ENCODE measurements around the gene ZNF878. TPM values are rescaled to one million over a fixed set of nuclear protein-coding genes. Genes with fewer than 3 reads are reported as not detected.

ZNF878 gene
- total and polyA plus RNA-seq, 2 of the 13 experiments (the other 11 are each of a cell fraction or from before 2014, with no cell fraction given): 0.46 to 5.2 TPM

DNA sequence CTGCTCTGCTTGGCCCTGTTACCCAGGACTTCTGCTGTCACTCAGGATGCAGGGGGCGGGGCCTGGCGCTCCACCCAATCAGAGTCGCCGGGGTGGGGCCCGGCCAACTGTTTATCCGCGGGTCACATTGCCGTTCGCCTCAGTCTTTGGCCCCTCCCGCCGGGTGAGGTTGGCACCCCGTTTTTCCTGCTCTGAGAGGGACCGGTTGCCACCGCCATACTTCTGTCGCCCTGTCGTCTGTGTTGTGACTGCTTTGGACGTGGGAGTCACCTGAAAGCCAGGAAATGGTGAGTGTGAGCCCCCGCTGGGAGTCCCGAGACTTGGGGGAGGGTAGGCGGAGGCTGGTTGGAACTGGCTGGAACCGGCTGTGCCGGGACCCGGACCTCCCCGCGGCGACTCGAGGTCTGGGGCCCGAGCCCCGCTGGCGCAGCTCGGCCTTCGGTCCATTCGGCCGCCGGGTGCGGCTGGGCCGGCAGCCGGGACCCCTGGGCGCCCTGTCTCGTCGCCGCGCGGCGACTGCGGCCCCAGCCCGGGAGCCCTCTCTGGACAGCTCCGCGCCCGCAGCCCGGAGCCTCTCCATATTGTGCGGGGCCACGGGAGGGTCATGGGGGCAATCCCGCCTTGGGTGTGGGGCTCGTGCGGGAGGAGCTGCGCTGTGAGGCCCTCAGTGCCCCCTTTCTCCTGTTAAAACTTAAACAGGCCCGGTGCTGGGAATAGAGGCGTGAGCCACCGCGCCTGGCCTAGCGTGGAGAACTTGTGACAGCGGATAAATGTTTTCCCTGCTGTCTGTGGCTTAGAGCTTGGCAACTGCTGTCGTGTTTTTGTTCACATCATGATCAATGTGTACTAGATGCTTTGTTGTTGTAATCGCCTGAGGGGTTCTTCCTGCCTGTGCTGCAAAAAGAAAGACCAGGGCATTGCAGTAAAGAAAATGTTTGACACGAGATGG is 12.1 kb upstream of the ZNF878 start, which contains the start of gene ZNF844 (continued):
- TF ChIP-seq, protein P1, sequence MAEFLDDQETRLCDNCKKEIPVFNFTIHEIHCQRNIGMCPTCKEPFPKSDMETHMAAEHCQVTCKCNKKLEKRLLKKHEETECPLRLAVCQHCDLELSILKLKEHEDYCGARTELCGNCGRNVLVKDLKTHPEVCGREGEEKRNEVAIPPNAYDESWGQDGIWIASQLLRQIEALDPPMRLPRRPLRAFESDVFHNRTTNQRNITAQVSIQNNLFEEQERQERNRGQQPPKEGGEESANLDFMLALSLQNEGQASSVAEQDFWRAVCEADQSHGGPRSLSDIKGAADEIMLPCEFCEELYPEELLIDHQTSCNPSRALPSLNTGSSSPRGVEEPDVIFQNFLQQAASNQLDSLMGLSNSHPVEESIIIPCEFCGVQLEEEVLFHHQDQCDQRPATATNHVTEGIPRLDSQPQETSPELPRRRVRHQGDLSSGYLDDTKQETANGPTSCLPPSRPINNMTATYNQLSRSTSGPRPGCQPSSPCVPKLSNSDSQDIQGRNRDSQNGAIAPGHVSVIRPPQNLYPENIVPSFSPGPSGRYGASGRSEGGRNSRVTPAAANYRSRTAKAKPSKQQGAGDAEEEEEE (CRISPR knock-in tag; IDR thresholded peaks at IDR 0.05; ENCODE audit: borderline replicate concordance): no peak
- no peak for TF ChIP-seq ZNF33A (CRISPR knock-in tag; IDR thresholded peaks at IDR 0.05; ENCODE audit: borderline replicate concordance)
- TF ChIP-seq, protein P2, sequence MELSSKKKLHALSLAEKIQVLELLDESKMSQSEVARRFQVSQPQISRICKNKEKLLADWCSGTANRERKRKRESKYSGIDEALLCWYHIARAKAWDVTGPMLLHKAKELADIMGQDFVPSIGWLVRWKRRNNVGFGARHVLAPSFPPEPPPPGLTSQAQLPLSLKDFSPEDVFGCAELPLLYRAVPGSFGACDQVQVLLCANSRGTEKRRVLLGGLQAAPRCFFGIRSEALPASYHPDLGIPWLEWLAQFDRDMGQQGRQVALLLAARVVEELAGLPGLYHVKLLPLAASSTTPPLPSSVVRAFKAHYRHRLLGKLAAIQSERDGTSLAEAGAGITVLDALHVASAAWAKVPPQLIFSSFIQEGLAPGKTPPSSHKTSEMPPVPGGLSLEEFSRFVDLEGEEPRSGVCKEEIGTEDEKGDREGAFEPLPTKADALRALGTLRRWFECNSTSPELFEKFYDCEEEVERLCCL (CRISPR knock-in tag; IDR thresholded peaks at IDR 0.05; ENCODE audit: borderline replicate concordance): no peak
- no peak for TF ChIP-seq ZNF768 (CRISPR knock-in tag; IDR thresholded peaks at IDR 0.05)
- TF ChIP-seq MEF2D (CRISPR knock-in tag; IDR thresholded peaks at IDR 0.05): 0 out of 2 replicates have a peak, but pooled peaks have one; percentile 29
- TF ChIP-seq, protein P3, sequence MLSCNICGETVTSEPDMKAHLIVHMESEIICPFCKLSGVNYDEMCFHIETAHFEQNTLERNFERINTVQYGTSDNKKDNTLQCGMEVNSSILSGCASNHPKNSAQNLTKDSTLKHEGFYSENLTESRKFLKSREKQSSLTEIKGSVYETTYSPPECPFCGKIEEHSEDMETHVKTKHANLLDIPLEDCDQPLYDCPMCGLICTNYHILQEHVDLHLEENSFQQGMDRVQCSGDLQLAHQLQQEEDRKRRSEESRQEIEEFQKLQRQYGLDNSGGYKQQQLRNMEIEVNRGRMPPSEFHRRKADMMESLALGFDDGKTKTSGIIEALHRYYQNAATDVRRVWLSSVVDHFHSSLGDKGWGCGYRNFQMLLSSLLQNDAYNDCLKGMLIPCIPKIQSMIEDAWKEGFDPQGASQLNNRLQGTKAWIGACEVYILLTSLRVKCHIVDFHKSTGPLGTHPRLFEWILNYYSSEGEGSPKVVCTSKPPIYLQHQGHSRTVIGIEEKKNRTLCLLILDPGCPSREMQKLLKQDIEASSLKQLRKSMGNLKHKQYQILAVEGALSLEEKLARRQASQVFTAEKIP (CRISPR knock-in tag; IDR thresholded peaks at IDR 0.05; ENCODE audit: borderline replicate concordance): no peak
- no peak for TF ChIP-seq RBM22 (optimal IDR thresholded peaks at IDR 0.05; ENCODE audit: low read length)
- 0 out of 2 replicates have a peak, but pooled peaks have one; percentile 63 for TF ChIP-seq MEIS2 (CRISPR knock-in tag; IDR thresholded peaks at IDR 0.05)
- no peak for TF ChIP-seq BORCS8-MEF2B (CRISPR knock-in tag; IDR thresholded peaks at IDR 0.05)
- TF ChIP-seq ISL2 (CRISPR knock-in tag; IDR thresholded peaks at IDR 0.05): no peak
- TF ChIP-seq, protein P4, sequence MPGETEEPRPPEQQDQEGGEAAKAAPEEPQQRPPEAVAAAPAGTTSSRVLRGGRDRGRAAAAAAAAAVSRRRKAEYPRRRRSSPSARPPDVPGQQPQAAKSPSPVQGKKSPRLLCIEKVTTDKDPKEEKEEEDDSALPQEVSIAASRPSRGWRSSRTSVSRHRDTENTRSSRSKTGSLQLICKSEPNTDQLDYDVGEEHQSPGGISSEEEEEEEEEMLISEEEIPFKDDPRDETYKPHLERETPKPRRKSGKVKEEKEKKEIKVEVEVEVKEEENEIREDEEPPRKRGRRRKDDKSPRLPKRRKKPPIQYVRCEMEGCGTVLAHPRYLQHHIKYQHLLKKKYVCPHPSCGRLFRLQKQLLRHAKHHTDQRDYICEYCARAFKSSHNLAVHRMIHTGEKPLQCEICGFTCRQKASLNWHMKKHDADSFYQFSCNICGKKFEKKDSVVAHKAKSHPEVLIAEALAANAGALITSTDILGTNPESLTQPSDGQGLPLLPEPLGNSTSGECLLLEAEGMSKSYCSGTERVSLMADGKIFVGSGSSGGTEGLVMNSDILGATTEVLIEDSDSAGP (CRISPR knock-in tag; IDR thresholded peaks at IDR 0.05; ENCODE audit: borderline replicate concordance): peak; percentile 46; the same call in 1 of the 2 replicates
- no peak for TF ChIP-seq ZNF776 (CRISPR knock-in tag; IDR thresholded peaks at IDR 0.05)
- TF ChIP-seq TMF1 (CRISPR knock-in tag; IDR thresholded peaks at IDR 0.05; ENCODE audit: low read depth): no peak
- TF ChIP-seq GTF3A (CRISPR knock-in tag; conservative IDR thresholded peaks at IDR 0.05): no peak
- TF ChIP-seq ZNF225 (CRISPR knock-in tag; IDR thresholded peaks at IDR 0.05): peak; percentile 46; the same call in 1 of the 2 replicates
- TF ChIP-seq NFIC (IDR thresholded peaks at IDR 0.05; ENCODE audit: low read length): no peak
- no peak for TF ChIP-seq FOXM1 (CRISPR knock-in tag; IDR thresholded peaks at IDR 0.05)
- TF ChIP-seq, protein P5, sequence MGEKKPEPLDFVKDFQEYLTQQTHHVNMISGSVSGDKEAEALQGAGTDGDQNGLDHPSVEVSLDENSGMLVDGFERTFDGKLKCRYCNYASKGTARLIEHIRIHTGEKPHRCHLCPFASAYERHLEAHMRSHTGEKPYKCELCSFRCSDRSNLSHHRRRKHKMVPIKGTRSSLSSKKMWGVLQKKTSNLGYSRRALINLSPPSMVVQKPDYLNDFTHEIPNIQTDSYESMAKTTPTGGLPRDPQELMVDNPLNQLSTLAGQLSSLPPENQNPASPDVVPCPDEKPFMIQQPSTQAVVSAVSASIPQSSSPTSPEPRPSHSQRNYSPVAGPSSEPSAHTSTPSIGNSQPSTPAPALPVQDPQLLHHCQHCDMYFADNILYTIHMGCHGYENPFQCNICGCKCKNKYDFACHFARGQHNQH (CRISPR knock-in tag; IDR thresholded peaks at IDR 0.05): no peak
- TF ChIP-seq ZNF562 (CRISPR knock-in tag; IDR thresholded peaks at IDR 0.05; ENCODE audit: borderline replicate concordance): no peak
- no peak for TF ChIP-seq ZBTB3 (CRISPR knock-in tag; IDR thresholded peaks at IDR 0.05; ENCODE audit: borderline replicate concordance, low read depth)
- no peak for TF ChIP-seq HNRNPK (IDR thresholded peaks at IDR 0.05; ENCODE audit: low read depth, low read length, poor library complexity, severe bottlenecking)
